Panc1 (cell line): ENCODE measurements around the gene C1QTNF9B. TPM values are rescaled to one million over a fixed set of nuclear protein-coding genes. Genes with fewer than 3 reads are reported as not detected.

Experiments
- ATAC-seq: fragments of 200-7000 bp; cut with Tn5 transposase; 2 replicates; pipeline ENCODE4 v1.9.1; 2020; ENCODE audit warnings: mild to moderate bottlenecking, moderate library complexity
- BruUV-seq: library from RNA; stranded (reverse); fragments of 400-500 nt; replicated peaks from 2 replicates; lab custom pipeline; 2021; lab: Mats Ljungman, UMichigan
- CTCF ChIA-PET: fragments of 300-600 bp; sonication (Branson Sonifier 250); formaldehyde crosslinking; loops from one replicate; lab custom pipeline; 2022; ENCODE audit warnings: antibody characterized with exemption; lab: Charles Lee
- POLR2A ChIA-PET: fragments of 300-600 bp; sonication (Branson Sonifier 250); formaldehyde crosslinking; loops from one replicate; lab custom pipeline; 2022; ENCODE audit warnings: antibody characterized with exemption; lab: Charles Lee
- DNase-seq: peaks from one replicate; pipeline ENCODE4 v3.0.0-alpha.2; 2010; ENCODE audit warnings: low read depth, low spot score
- H3K27ac ChIP-seq: 2 replicates; pipeline ENCODE4 v1.5.1; 2011; ENCODE audit warnings: mild to moderate bottlenecking, low read length, inconsistent platforms
- H3K27me3 ChIP-seq: fragments of 200-500 bp; sonication (Bioruptor generic); 2 replicates; pipeline ENCODE4 v1.6.0; 2014; ENCODE audit warnings: low read length, inconsistent platforms; ENCODE audit not compliant: control insufficient read depth, insufficient read depth
- H3K36me3 ChIP-seq: fragments of 200-500 bp; sonication (Bioruptor generic); 2 replicates; pipeline ENCODE4 v1.5.1; 2014; ENCODE audit warnings: inconsistent platforms, mild to moderate bottlenecking, low read length, moderate library complexity; ENCODE audit not compliant: control insufficient read depth, insufficient read depth
- H3K4me1 ChIP-seq: 2 replicates; pipeline ENCODE4 v1.5.1; 2011; ENCODE audit warnings: inconsistent platforms, mild to moderate bottlenecking, low read length, moderate library complexity; ENCODE audit not compliant: control insufficient read depth, insufficient read depth
- H3K4me3 ChIP-seq, 2 experiments: 2 replicates each; pipeline ENCODE4 v1.5.1; 2011 to 2012; ENCODE audit warnings: low read depth in 2 of 2, low read length in 2 of 2, mild to moderate bottlenecking in 2 of 2, inconsistent platforms in 1 of 2, moderate library complexity in 1 of 2
- H3K9me3 ChIP-seq: fragments of 200-500 bp; sonication (Bioruptor generic); 2 replicates; pipeline ENCODE4 v1.5.1; 2014; ENCODE audit warnings: low read depth, mild to moderate bottlenecking, inconsistent platforms, low read length, moderate library complexity; ENCODE audit not compliant: control insufficient read depth, insufficient read depth
- CTCF ChIP-seq: fragments of 450-650 bp; IDR thresholded peaks from 2 replicates; pipeline ENCODE4 v1.5.1; 2017; ENCODE audit warnings: mild to moderate bottlenecking
- POLR2AphosphoS5 ChIP-seq: IDR thresholded peaks from 2 replicates; pipeline ENCODE4 v1.6.1; 2012; ENCODE audit warnings: mild to moderate bottlenecking, low read depth, low read length, moderate library complexity
- REST ChIP-seq, 2 experiments: IDR thresholded peaks; 2 replicates each; pipeline ENCODE4 v1.6.1; 2011 to 2012; ENCODE audit warnings: low read depth in 2 of 2, control low read depth in 1 of 2, low read length in 1 of 2, mild to moderate bottlenecking in 1 of 2, moderate library complexity in 1 of 2; ENCODE audit not compliant: insufficient read depth in 1 of 2
- SIN3A ChIP-seq: IDR thresholded peaks from 2 replicates; pipeline ENCODE4 v1.6.1; 2012; ENCODE audit warnings: low read depth, mild to moderate bottlenecking, low read length, moderate library complexity, borderline replicate concordance; ENCODE audit not compliant: insufficient read depth
- TCF7L2 ChIP-seq: IDR thresholded peaks from 2 replicates; pipeline ENCODE4 v1.6.1; 2011; ENCODE audit warnings: mild to moderate bottlenecking, low read depth, low read length, inconsistent platforms
- in situ Hi-C: cut with HindIII; loops from 2 replicates; pipeline ENCODE4 v1.10.0; 2016; ENCODE audit warnings: low sequenced_read_pairs, low pct_unique_long_range_greater_than_20kb
- intact Hi-C: fragments of 100-400 bp; cut with micrococcal nuclease; formaldehyde crosslinking; loops from one replicate; pipeline ENCODE4 v1.10.0; 2022; ENCODE audit not compliant: unreplicated experiment
- total RNA-seq: library from RNA; stranded (reverse); gene quantifications from one replicate; pipeline ENCODE4 v1.2.1, GENCODE V29; 2021; ENCODE audit not compliant: unreplicated experiment

Gene C1QTNF9B
- total RNA-seq, 1 experiment from 2014 or later, result not detected

GRCh38 chr13:23919006-23919405 lies 21.7 kb upstream of the C1QTNF9B start:
- BruUV-seq, result no TSS peak
- ChIA-PET POLR2A (no interaction called here), CTCF (no interaction called here)
- ATAC-seq (no peak), DNase-seq (no peak)
- Histone ChIP-seq H3K4me1 (no peaks in the 10 kb centered on the region), H3K36me3 (no peaks in the 10 kb centered on the region), H3K9me3 (no peaks in the 10 kb centered on the region), H3K27me3 (peaks cover 9% of the 10 kb centered on the region), H3K27ac (no peak overlapping the region), H3K4me3 (no peak overlapping the region)
- no peak for TF ChIP-seq REST (IDR thresholded peaks at IDR 0.05; ENCODE audit: insufficient read depth in 1 of 2, low read depth in 2 of 2, low read length in 1 of 2)
- no peak for TF ChIP-seq POLR2AphosphoS5
- TF ChIP-seq SIN3A, result no peak
- TF ChIP-seq TCF7L2, result no peak
- TF ChIP-seq CTCF, result no peak
- in situ Hi-C loops, result no loop called here
- intact Hi-C loops, result no loop called here

- Histone ChIP-seq H3K36me3 (no peaks in the 10 kb centered on the region), H3K9me3 (no peaks in the 10 kb centered on the region), H3K27me3 (peaks cover 9% of the 10 kb centered on the region), H3K4me3 (no peak overlapping the region), H3K4me1 (no peaks in the 10 kb centered on the region), H3K27ac (no peak overlapping the region)
- no TSS peak for BruUV-seq
- in situ Hi-C loops, result no loop called here
- ATAC-seq, result no peak
- ChIA-PET POLR2A (no interaction called here), CTCF (no interaction called here)
- intact Hi-C loops, result no loop called here
- no peak for DNase-seq
- no peak for TF ChIP-seq SIN3A
- TF ChIP-seq REST (IDR thresholded peaks at IDR 0.05; ENCODE audit: insufficient read depth in 1 of 2, low read depth in 2 of 2, low read length in 1 of 2), result no peak
- no peak for TF ChIP-seq CTCF
- TF ChIP-seq POLR2AphosphoS5, result no peak
- no peak for TF ChIP-seq TCF7L2
Observed at GRCh38 chr13:23918208-23918607, 20.9 kb upstream of the C1QTNF9B start.
